Measurements from ENCODE around the gene VAV2. TPM values are rescaled to one million over a fixed set of nuclear protein-coding genes. Genes with fewer than 3 reads are reported as not detected.

The VAV2 gene
- polyA plus RNA-seq, 1 donor = 17.3 TPM

- no peak for DNase-seq
Observed at GRCh38 chr9:133874060-133874657, 118.0 kb downstream of the VAV2 start.

- peak; percentile 46 for DNase-seq
Observed at GRCh38 chr9:133873461-133873891, 118.6 kb downstream of the VAV2 start.

- DNase-seq = no peak
Observed at GRCh38 chr9:133873009-133873408, 119.1 kb downstream of the VAV2 start.

- no peak for DNase-seq
Observed at GRCh38 chr9:133870598-133871595, 121.2 kb downstream of the VAV2 start.

GRCh38 chr9:133869674-133870405 is 122.3 kb downstream of the VAV2 start:
- no peak for DNase-seq

GRCh38 chr9:133868203-133868602 is 123.9 kb downstream of the VAV2 start:
- DNase-seq = no peak

- no peak for DNase-seq
Observed at GRCh38 chr9:133866946-133867345, 125.2 kb downstream of the VAV2 start.

- no peak for DNase-seq
Observed at GRCh38 chr9:133864011-133864410, 128.1 kb downstream of the VAV2 start.

GRCh38 chr9:133863257-133863592 is 128.9 kb downstream of the VAV2 start:
- DNase-seq = no peak

GRCh38 chr9:133862585-133863256 is 129.4 kb downstream of the VAV2 start:
- DNase-seq = peak; percentile 40

- no peak for DNase-seq
Observed at GRCh38 chr9:133861692-133862091, 130.4 kb downstream of the VAV2 start.

GRCh38 chr9:133861086-133861485 is 131.0 kb downstream of the VAV2 start:
- no peak for DNase-seq

GRCh38 chr9:133858771-133859170 is 133.4 kb downstream of the VAV2 start:
- DNase-seq = no peak

- no peak for DNase-seq
Observed at GRCh38 chr9:133857639-133858038, 134.5 kb downstream of the VAV2 start.

- DNase-seq = no peak
Observed at GRCh38 chr9:133856798-133857197, 135.3 kb downstream of the VAV2 start.

GRCh38 chr9:133855802-133856521 is 136.2 kb downstream of the VAV2 start:
- DNase-seq = no peak

- no peak for DNase-seq
Observed at GRCh38 chr9:133855371-133855770, 136.8 kb downstream of the VAV2 start.

- DNase-seq = no peak
Observed at GRCh38 chr9:133854765-133855164, 137.4 kb downstream of the VAV2 start.

- no peak for DNase-seq
Observed at GRCh38 chr9:133854048-133854447, 138.1 kb downstream of the VAV2 start.

- DNase-seq = no peak
Observed at GRCh38 chr9:133853331-133853730, 138.8 kb downstream of the VAV2 start.

- no peak for DNase-seq
Observed at GRCh38 chr9:133852431-133852830, 139.7 kb downstream of the VAV2 start.

GRCh38 chr9:133851693-133852092 is 140.4 kb downstream of the VAV2 start:
- DNase-seq = no peak

Data from hindlimb muscle (tissue), 1 donor.